Measurements from ENCODE around the gene SLC24A3.

DNA sequence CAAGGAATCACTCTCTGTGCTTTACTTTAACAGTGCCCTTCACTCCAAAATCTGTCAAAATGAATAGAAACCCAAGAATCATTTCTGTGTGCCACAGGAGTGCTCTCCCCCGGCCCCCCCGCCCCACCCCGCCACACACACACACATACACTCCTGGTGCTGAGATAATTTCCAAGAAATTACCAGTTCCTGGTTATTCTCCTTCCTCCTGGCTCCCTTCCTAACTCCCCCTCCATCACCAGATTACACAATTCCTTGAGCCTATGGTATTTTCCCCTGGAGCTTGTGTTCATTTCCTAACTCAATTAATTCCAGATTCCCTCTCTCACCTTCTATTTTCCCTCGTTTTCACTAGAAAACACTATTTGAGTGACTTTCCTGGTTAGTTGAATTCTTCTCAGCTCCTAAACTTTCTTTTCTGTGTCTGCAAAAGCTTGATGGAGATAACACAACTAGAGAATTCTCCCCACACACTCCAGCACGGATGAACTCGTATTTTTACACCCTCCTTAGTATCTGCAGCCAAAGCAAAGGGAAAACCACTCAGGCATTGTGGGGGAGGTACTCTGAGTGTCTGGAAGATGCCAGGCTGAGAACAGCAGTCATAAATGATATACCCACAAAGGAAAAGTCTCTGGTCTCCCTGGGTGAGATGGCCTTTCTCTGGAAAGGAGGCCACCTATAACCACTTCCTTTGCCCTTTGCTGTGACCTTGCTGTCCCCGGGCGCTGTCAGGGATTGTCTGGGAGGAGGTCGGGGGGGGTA lies 1.9 kb upstream of the SLC24A3 start:
- no peak for TF ChIP-seq EZH2phosphoT487 (IDR thresholded peaks at IDR 0.05; ENCODE audit: low read depth)
- TF ChIP-seq, protein P1, sequence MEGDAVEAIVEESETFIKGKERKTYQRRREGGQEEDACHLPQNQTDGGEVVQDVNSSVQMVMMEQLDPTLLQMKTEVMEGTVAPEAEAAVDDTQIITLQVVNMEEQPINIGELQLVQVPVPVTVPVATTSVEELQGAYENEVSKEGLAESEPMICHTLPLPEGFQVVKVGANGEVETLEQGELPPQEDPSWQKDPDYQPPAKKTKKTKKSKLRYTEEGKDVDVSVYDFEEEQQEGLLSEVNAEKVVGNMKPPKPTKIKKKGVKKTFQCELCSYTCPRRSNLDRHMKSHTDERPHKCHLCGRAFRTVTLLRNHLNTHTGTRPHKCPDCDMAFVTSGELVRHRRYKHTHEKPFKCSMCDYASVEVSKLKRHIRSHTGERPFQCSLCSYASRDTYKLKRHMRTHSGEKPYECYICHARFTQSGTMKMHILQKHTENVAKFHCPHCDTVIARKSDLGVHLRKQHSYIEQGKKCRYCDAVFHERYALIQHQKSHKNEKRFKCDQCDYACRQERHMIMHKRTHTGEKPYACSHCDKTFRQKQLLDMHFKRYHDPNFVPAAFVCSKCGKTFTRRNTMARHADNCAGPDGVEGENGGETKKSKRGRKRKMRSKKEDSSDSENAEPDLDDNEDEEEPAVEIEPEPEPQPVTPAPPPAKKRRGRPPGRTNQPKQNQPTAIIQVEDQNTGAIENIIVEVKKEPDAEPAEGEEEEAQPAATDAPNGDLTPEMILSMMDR (IDR thresholded peaks at IDR 0.05; ENCODE audit: low read depth, low read length): no peak
